Embryonic facial prominence (tissue), 1 donor: Measurements from ENCODE around the gene SERPINA9.

ENCODE experiments used
- DNase-seq: peaks from one replicate; pipeline ENCODE4 v3.0.0-alpha.2; 2016; ENCODE audit errors: extremely low spot score

SERPINA9 gene

GRCh38 chr14:94462763-94463572 lies 13.0 kb downstream of the SERPINA9 start:
- DNase-seq, result no peak

GRCh38 chr14:94462219-94462551 lies 13.8 kb downstream of the SERPINA9 start:
- no peak for DNase-seq

GRCh38 chr14:94461526-94462218 lies 14.3 kb downstream of the SERPINA9 start:
- DNase-seq, result no peak

- no peak for DNase-seq
Observed at GRCh38 chr14:94460631-94461416, 15.2 kb downstream of the SERPINA9 start.

- no peak for DNase-seq
Observed at GRCh38 chr14:94458558-94459205, 17.3 kb downstream of the SERPINA9 start.

GRCh38 chr14:94458096-94458495 lies 17.9 kb downstream of the SERPINA9 start:
- DNase-seq, result no peak

- no peak for DNase-seq
Observed at GRCh38 chr14:94455928-94456327, 20.1 kb downstream of the SERPINA9 start.

- DNase-seq, result no peak
Observed at GRCh38 chr14:94451826-94452225, 24.2 kb downstream of the SERPINA9 start.

- no peak for DNase-seq
Observed at GRCh38 chr14:94451091-94451771, 24.8 kb downstream of the SERPINA9 start.

GRCh38 chr14:94450722-94451090 lies 25.3 kb downstream of the SERPINA9 start:
- DNase-seq, result no peak

GRCh38 chr14:94449930-94450329 lies 26.1 kb downstream of the SERPINA9 start:
- no peak for DNase-seq

GRCh38 chr14:94448071-94448808 lies 27.8 kb downstream of the SERPINA9 start:
- DNase-seq, result no peak

- DNase-seq, result no peak
Observed at GRCh38 chr14:94447206-94447605, 28.8 kb downstream of the SERPINA9 start.

- no peak for DNase-seq
Observed at GRCh38 chr14:94446126-94446525, 29.9 kb downstream of the SERPINA9 start.

GRCh38 chr14:94445003-94445402 lies 31.0 kb downstream of the SERPINA9 start:
- no peak for DNase-seq

- DNase-seq, result no peak
Observed at GRCh38 chr14:94441531-94442205, 34.3 kb downstream of the SERPINA9 start.

GRCh38 chr14:94441130-94441529 lies 34.9 kb downstream of the SERPINA9 start:
- DNase-seq, result no peak

GRCh38 chr14:94439453-94440057 lies 36.4 kb downstream of the SERPINA9 start:
- DNase-seq, result no peak

GRCh38 chr14:94428610-94429009 lies 47.4 kb downstream of the SERPINA9 start:
- DNase-seq, result no peak
